Measurements from ENCODE around the gene KRTAP9-8. TPM values are rescaled to one million over a fixed set of nuclear protein-coding genes. Genes with fewer than 3 reads are reported as not detected.
"Not testable (repeated sequence)": the region's sequence is repeated elsewhere in the genome, so short reads cannot be mapped to it uniquely, and the experiment has no call there.

KRTAP9-8 gene
- total and polyA plus RNA-seq, 2 experiments from 2014 or later = not detected

- in situ Hi-C loops (cut with MboI) = no loop called here
- H3K27ac ChIP-seq = no peak overlapping the region
- no peak overlapping the region for H2AFZ ChIP-seq
Observed at GRCh38 chr17:41267711-41268110, 29.9 kb downstream of the KRTAP9-8 start.

GRCh38 chr17:41271323-41271722 is 33.5 kb downstream of the KRTAP9-8 start:
- H3K9me3 ChIP-seq (ENCODE audit: low read depth); H3K9me2 ChIP-seq (ENCODE audit: insufficient read depth); H4K20me1 ChIP-seq (ENCODE audit: insufficient read depth); H3K27me3 ChIP-seq (replicated peaks; ENCODE audit: insufficient read depth); in situ Hi-C loops (cut with MboI); H3K36me3 ChIP-seq (ENCODE audit: low read depth); H3K4me3 ChIP-seq; H3K27ac ChIP-seq; DNase-seq; H2AFZ ChIP-seq; H3F3A ChIP-seq (ENCODE audit: insufficient read depth); H3K4me1 ChIP-seq (ENCODE audit: insufficient read depth); H3K4me2 ChIP-seq (ENCODE audit: unreplicated experiment); H3K9ac ChIP-seq; H3K79me2 ChIP-seq (ENCODE audit: insufficient read depth): not testable (repeated sequence)
- no CpG with 5 or more reads among the region's 1 CpG for WGBS, 2 experiments (ENCODE audit: low coverage in 1 of 2, low lambda C conversion rate in 2 of 2, missing lambda C conversion rate in 2 of 2)

More at GRCh38 chr17:41267711-41268110, 29.9 kb downstream of the KRTAP9-8 start:
- H3K9me2 ChIP-seq (ENCODE audit: insufficient read depth) = no peaks in the 10 kb centered on the region
- no peaks in the 10 kb centered on the region for H3F3A ChIP-seq (ENCODE audit: insufficient read depth)
- DNase-seq = no peak
- no peak overlapping the region for H3K4me3 ChIP-seq
- TF ChIP-seq EZH2 (IDR thresholded peaks at IDR 0.05; ENCODE audit: insufficient read depth, poor library complexity, severe bottlenecking) (no peak), EZH2phosphoT487 (IDR thresholded peaks at IDR 0.05; ENCODE audit: insufficient read depth, low read depth) (no peak)
- H3K4me1 ChIP-seq (ENCODE audit: insufficient read depth) = no peaks in the 10 kb centered on the region
- no peaks in the 10 kb centered on the region for H3K9me3 ChIP-seq (ENCODE audit: low read depth)
- H3K9ac ChIP-seq = no peak overlapping the region
- H3K79me2 ChIP-seq (ENCODE audit: insufficient read depth) = no peaks in the 10 kb centered on the region
- H3K36me3 ChIP-seq (ENCODE audit: low read depth) = no peaks in the 10 kb centered on the region
- no peak overlapping the region for H3K4me2 ChIP-seq (ENCODE audit: unreplicated experiment)
- no peaks in the 10 kb centered on the region for H3K27me3 ChIP-seq (replicated peaks; ENCODE audit: insufficient read depth)
- H4K20me1 ChIP-seq (ENCODE audit: insufficient read depth) = no peaks in the 10 kb centered on the region
- WGBS, 2 experiments (ENCODE audit: low coverage in 1 of 2, low lambda C conversion rate in 2 of 2, missing lambda C conversion rate in 2 of 2) = no CpG with 5 or more reads among the region's 3 CpGs

- DNase-seq = no peak
- no CpG with 5 or more reads among the region's 1 CpG for WGBS, 2 experiments (ENCODE audit: low coverage in 1 of 2, low lambda C conversion rate in 2 of 2, missing lambda C conversion rate in 2 of 2)
- Histone ChIP-seq H3K36me3 (ENCODE audit: low read depth) (no peaks in the 10 kb centered on the region), H3K4me1 (ENCODE audit: insufficient read depth) (no peaks in the 10 kb centered on the region), H3K27ac (no peak overlapping the region), H3K9me2 (ENCODE audit: insufficient read depth) (no peaks in the 10 kb centered on the region), H3K27me3 (replicated peaks; ENCODE audit: insufficient read depth) (no peaks in the 10 kb centered on the region), H3K9ac (no peak overlapping the region), H2AFZ (no peak overlapping the region), H3K79me2 (ENCODE audit: insufficient read depth) (no peaks in the 10 kb centered on the region), H3F3A (ENCODE audit: insufficient read depth) (no peaks in the 10 kb centered on the region), H4K20me1 (ENCODE audit: insufficient read depth) (no peaks in the 10 kb centered on the region), H3K4me3 (no peak overlapping the region), H3K9me3 (ENCODE audit: low read depth) (no peaks in the 10 kb centered on the region), H3K4me2 (ENCODE audit: unreplicated experiment) (no peak overlapping the region)
- in situ Hi-C loops (cut with MboI) = no loop called here
- TF ChIP-seq EZH2 (IDR thresholded peaks at IDR 0.05; ENCODE audit: insufficient read depth, poor library complexity, severe bottlenecking) (no peak), EZH2phosphoT487 (IDR thresholded peaks at IDR 0.05; ENCODE audit: insufficient read depth, low read depth) (no peak)
Observed at GRCh38 chr17:41271858-41272257, 34.1 kb downstream of the KRTAP9-8 start.

GRCh38 chr17:41275648-41276190 is 37.9 kb downstream of the KRTAP9-8 start, which contains the start of gene KRTAP9-7:
TSS of gene KRTAP9-7 (plus strand) at chr17:41275698. CDS start at chr17:41275698, 0 bp downstream.
- WGBS, 2 experiments (ENCODE audit: low coverage in 1 of 2, low lambda C conversion rate in 2 of 2, missing lambda C conversion rate in 2 of 2) = 60 to 86% methylated on average over 3 of the region's 3 CpGs
- H2AFZ ChIP-seq; H3K9ac ChIP-seq; in situ Hi-C loops (cut with MboI); H3K4me3 ChIP-seq; H3K4me1 ChIP-seq (ENCODE audit: insufficient read depth); H3K9me2 ChIP-seq (ENCODE audit: insufficient read depth); DNase-seq; H4K20me1 ChIP-seq (ENCODE audit: insufficient read depth); H3K4me2 ChIP-seq (ENCODE audit: unreplicated experiment); H3K27me3 ChIP-seq (replicated peaks; ENCODE audit: insufficient read depth); H3K27ac ChIP-seq; H3K36me3 ChIP-seq (ENCODE audit: low read depth); H3K79me2 ChIP-seq (ENCODE audit: insufficient read depth); H3F3A ChIP-seq (ENCODE audit: insufficient read depth); H3K9me3 ChIP-seq (ENCODE audit: low read depth): not testable (repeated sequence)
